ENCODE measurements around the gene RDH13.
"Not testable (repeated sequence)": the region's sequence is repeated elsewhere in the genome, so short reads cannot be mapped to it uniquely, and the experiment has no call there.

Gene RDH13

GRCh38 chr19:55015126-55015525 lies 47.8 kb downstream of the RDH13 start:
- in situ Hi-C loops (cut with MboI; ENCODE audit: low sequenced_read_pairs): no loop called here

GRCh38 chr19:55014714-55015113 lies 48.2 kb downstream of the RDH13 start:
- in situ Hi-C loops (cut with MboI; ENCODE audit: low sequenced_read_pairs): no loop called here

GRCh38 chr19:55013596-55013995 lies 49.4 kb downstream of the RDH13 start:
- in situ Hi-C loops (cut with MboI; ENCODE audit: low sequenced_read_pairs): no loop called here

- in situ Hi-C loops (cut with MboI; ENCODE audit: low sequenced_read_pairs): no loop called here
Measured at GRCh38 chr19:55012306-55012705, 50.6 kb downstream of the RDH13 start.

- in situ Hi-C loops (cut with MboI; ENCODE audit: low sequenced_read_pairs): not testable (repeated sequence)
Measured at GRCh38 chr19:55010561-55010960, 52.4 kb downstream of the RDH13 start.

GRCh38 chr19:55008781-55009180 lies 54.2 kb downstream of the RDH13 start:
- in situ Hi-C loops (cut with MboI; ENCODE audit: low sequenced_read_pairs): not testable (repeated sequence)

- in situ Hi-C loops (cut with MboI; ENCODE audit: low sequenced_read_pairs): not testable (repeated sequence)
Measured at GRCh38 chr19:55008189-55008588, 54.8 kb downstream of the RDH13 start.

- in situ Hi-C loops (cut with MboI; ENCODE audit: low sequenced_read_pairs): not testable (repeated sequence)
Measured at GRCh38 chr19:55007537-55007936, 55.4 kb downstream of the RDH13 start.

- in situ Hi-C loops (cut with MboI; ENCODE audit: low sequenced_read_pairs): not testable (repeated sequence)
Measured at GRCh38 chr19:55006795-55007194, 56.2 kb downstream of the RDH13 start.

GRCh38 chr19:55005684-55006488 lies 57.1 kb downstream of the RDH13 start:
- in situ Hi-C loops (cut with MboI; ENCODE audit: low sequenced_read_pairs): no loop called here

GRCh38 chr19:55000761-55001160 lies 62.2 kb downstream of the RDH13 start:
- in situ Hi-C loops (cut with MboI; ENCODE audit: low sequenced_read_pairs): no loop called here

- in situ Hi-C loops (cut with MboI; ENCODE audit: low sequenced_read_pairs): not testable (repeated sequence)
Measured at GRCh38 chr19:54998751-54999239, 64.2 kb downstream of the RDH13 start.

- in situ Hi-C loops (cut with MboI; ENCODE audit: low sequenced_read_pairs): no loop called here
Measured at GRCh38 chr19:54995561-54995960, 67.4 kb downstream of the RDH13 start.

All from hTERT RPE-1 (cell line).